CD4-positive, alpha-beta T cell (primary cell): ENCODE results near the gene SSNA1. TPM values are rescaled to one million over a fixed set of nuclear protein-coding genes. Genes with fewer than 3 reads are reported as not detected.

ENCODE experiments used
- ATAC-seq: fragments of 200-7000 bp; cut with Tn5 transposase; one replicate; pipeline ENCODE4 v1.10.0; 2022; ENCODE audit warnings: mild to moderate bottlenecking; ENCODE audit not compliant: poor library complexity
- CTCF ChIA-PET: fragments of 350-600 bp; sonication (Branson Sonifier 250); formaldehyde crosslinking; loops from one replicate; lab custom pipeline; 2021; ENCODE audit warnings: antibody characterized with exemption, inconsistent platforms; lab: Charles Lee
- POLR2A ChIA-PET: fragments of 350-600 bp; sonication (Branson Sonifier 250); formaldehyde crosslinking; loops from one replicate; lab custom pipeline; 2021; ENCODE audit warnings: antibody characterized with exemption, inconsistent platforms; lab: Charles Lee
- DNase-seq, 14 experiments: peaks; one replicate each; pipeline ENCODE4 v3.0.0-alpha.2; 2013 to 2020; ENCODE audit warnings: mixed read lengths in 2 of 14
- H3K27ac ChIP-seq, 2 donors: one replicate each; pipeline versions ENCODE4 v1.5.1 to v1.7.0; 2013; ENCODE audit warnings: low read length in 2 of 2, low read depth in 1 of 2, mild to moderate bottlenecking in 1 of 2
- H3K27me3 ChIP-seq, 2 experiments: 1 replicate in 1 of 2; 2 replicates in 1 of 2; pipeline versions ENCODE4 v1.6.1 to v1.7.0; 2013; ENCODE audit warnings: low read length in 2 of 2, control low read depth in 1 of 2, mild to moderate bottlenecking in 1 of 2, moderate library complexity in 1 of 2; ENCODE audit not compliant: insufficient read depth in 2 of 2, control insufficient read depth in 1 of 2
- H3K36me3 ChIP-seq: one replicate; pipeline ENCODE4 v1.6.1; 2013; ENCODE audit warnings: low read length, control low read depth; ENCODE audit not compliant: insufficient read depth
- H3K4me1 ChIP-seq: one replicate; pipeline ENCODE4 v1.6.1; 2013; ENCODE audit warnings: low read length, control low read depth; ENCODE audit not compliant: insufficient read depth
- H3K4me3 ChIP-seq: one replicate; pipeline ENCODE4 v1.5.1; 2013; ENCODE audit warnings: mild to moderate bottlenecking, low read length, moderate library complexity
- H3K9me3 ChIP-seq, 2 experiments: 1 replicate in 1 of 2; 2 replicates in 1 of 2; pipeline versions ENCODE4 v1.6.1 to v1.7.0; 2013; ENCODE audit warnings: low read length in 2 of 2, mild to moderate bottlenecking in 2 of 2, control low read depth in 1 of 2, moderate library complexity in 1 of 2; ENCODE audit not compliant: control insufficient read depth in 1 of 2, insufficient read depth in 1 of 2
- H3K27ac Mint-ChIP-seq: one replicate; pipeline ENCODE4 v1.8.0; 2020; ENCODE audit warnings: mixed read lengths
- H3K27me3 Mint-ChIP-seq: one replicate; pipeline ENCODE4 v1.8.0; 2021; ENCODE audit warnings: mixed read lengths
- H3K36me3 Mint-ChIP-seq: one replicate; pipeline ENCODE4 v1.8.0; 2021; ENCODE audit warnings: low read depth, mixed read lengths
- H3K4me1 Mint-ChIP-seq: one replicate; pipeline ENCODE4 v1.8.0; 2021; ENCODE audit warnings: low read depth, mixed read lengths
- H3K4me3 Mint-ChIP-seq: one replicate; pipeline ENCODE4 v1.8.0; 2020; ENCODE audit warnings: mild to moderate bottlenecking, mixed read lengths
- H3K9me3 Mint-ChIP-seq: one replicate; pipeline ENCODE4 v1.8.0; 2020; ENCODE audit warnings: mixed read lengths
- CTCF ChIP-seq: fragments of 200-600 bp; IDR thresholded peaks from one replicate; pipeline ENCODE4 v1.8.0; 2022; ENCODE audit warnings: antibody characterized with exemption, mild to moderate bottlenecking
- intact Hi-C, 2 experiments: fragments of 100-400 bp; cut with DNase I in 1 of 2; cut with micrococcal nuclease in 1 of 2; formaldehyde crosslinking; loops; one replicate each; pipeline versions ENCODE4 v1.15.1 to v1.9.0; 2023 to 2025; cut with DNase I, micrococcal nuclease
- total RNA-seq, 174 experiments: library from RNA in 2 of 174; stranded (reverse) in 2 of 174; gene quantifications; one replicate each; pipeline ENCODE4 v1.2.3 and lab custom pipeline; 2021 to 2026

SSNA1 gene
- total RNA-seq, 2 experiments from 2014 or later = 30.1 to 30.5 TPM

- Mint-ChIP-seq H3K27me3 (peaks cover 13% of the 10 kb centered on the region), H3K36me3 (no peaks in the 10 kb centered on the region), H3K4me3 (no peak overlapping the region), H3K4me1 (no peaks in the 10 kb centered on the region), H3K9me3 (no peaks in the 10 kb centered on the region), H3K27ac (no peak overlapping the region)
- Histone ChIP-seq H3K4me3 (no peak overlapping the region), H3K9me3 (peaks cover 0 to 12% of the 10 kb centered on the region in 2 experiments), H3K27ac (no peak overlapping the region), H3K36me3 (no peaks in the 10 kb centered on the region), H3K4me1 (peaks cover 5% of the 10 kb centered on the region), H3K27me3 (peaks cover 6 to 17% of the 10 kb centered on the region in 2 experiments)
- intact Hi-C loops = no loop called here
- TF ChIP-seq CTCF = no peak
- ChIA-PET CTCF (no interaction called here), POLR2A (no interaction called here)
- DNase-seq = no peak
- no peak for ATAC-seq
Observed at GRCh38 chr9:137148242-137148641, 40.2 kb upstream of the SSNA1 start.

GRCh38 chr9:137148661-137149060, 39.8 kb upstream of the SSNA1 start:
- peaks cover 5% of the 10 kb centered on the region for H3K4me1 ChIP-seq
- H3K27ac ChIP-seq = no peak overlapping the region
- Mint-ChIP-seq H3K27me3 (peaks cover 10% of the 10 kb centered on the region), H3K4me3 (no peak overlapping the region), H3K9me3 (no peaks in the 10 kb centered on the region), H3K4me1 (no peaks in the 10 kb centered on the region), H3K36me3 (no peaks in the 10 kb centered on the region), H3K27ac (no peak overlapping the region)
- TF ChIP-seq CTCF = no peak
- no peaks in the 10 kb centered on the region for H3K36me3 ChIP-seq
- peaks cover 3 to 12% of the 10 kb centered on the region in 2 experiments for H3K27me3 ChIP-seq
- DNase-seq (no peak), ATAC-seq (no peak)
- peaks cover 0 to 11% of the 10 kb centered on the region in 2 experiments for H3K9me3 ChIP-seq
- CTCF ChIA-PET = no interaction called here
- no peak overlapping the region for H3K4me3 ChIP-seq
- intact Hi-C loops = no loop called here
- POLR2A ChIA-PET = no interaction called here

DNA sequence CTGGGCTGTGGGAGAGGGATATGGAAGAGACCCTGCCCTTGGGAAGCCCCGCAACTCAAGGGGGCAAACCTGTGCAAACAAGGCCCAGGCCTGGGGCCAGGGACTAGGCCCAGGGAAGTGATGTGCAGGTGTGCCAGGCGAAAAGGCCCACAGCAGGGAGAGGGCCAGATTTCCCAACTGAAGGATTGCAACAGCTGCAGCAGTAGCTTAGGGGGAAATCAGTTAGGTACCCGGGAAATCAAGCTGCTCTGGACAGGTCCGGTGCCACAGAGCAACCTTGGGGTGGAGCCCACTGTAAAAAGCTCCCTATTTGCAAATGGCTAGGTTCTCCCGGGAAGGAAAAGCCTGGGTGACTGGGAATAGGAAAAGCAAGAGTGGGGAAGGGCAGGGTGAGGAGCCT, 39.1 kb upstream of the SSNA1 start:
- Histone ChIP-seq H3K4me3 (no peak overlapping the region), H3K27ac (no peak overlapping the region), H3K36me3 (no peaks in the 10 kb centered on the region), H3K9me3 (peaks cover 0 to 11% of the 10 kb centered on the region in 2 experiments), H3K27me3 (peaks cover 3 to 7% of the 10 kb centered on the region in 2 experiments), H3K4me1 (peaks cover 5% of the 10 kb centered on the region)
- Mint-ChIP-seq H3K9me3 (no peaks in the 10 kb centered on the region), H3K4me3 (no peak overlapping the region), H3K36me3 (no peaks in the 10 kb centered on the region), H3K27me3 (peaks cover 5% of the 10 kb centered on the region), H3K27ac (no peak overlapping the region), H3K4me1 (no peaks in the 10 kb centered on the region)
- ATAC-seq (no peak), DNase-seq (no peak)
- POLR2A ChIA-PET = no interaction called here
- intact Hi-C loops = no loop called here
- CTCF ChIA-PET = no interaction called here
- TF ChIP-seq CTCF = no peak
